H1 (cell line): Measurements from ENCODE around the gene RRN3. TPM values are rescaled to one million over a fixed set of nuclear protein-coding genes. Genes with fewer than 3 reads are reported as not detected.

Experiments used
- CBX8 ChIP-seq: fragments of 300-800, 300-1000 bp; sonication (generic); IDR thresholded peaks from 2 replicates; pipeline ENCODE4 v1.7.1; 2016; ENCODE audit warnings: low read depth, low read length, borderline replicate concordance
- GTF2F1 ChIP-seq: IDR thresholded peaks from 2 replicates; pipeline ENCODE4 v1.6.1; 2012; ENCODE audit warnings: low read depth, low read length, improper control_type of control experiment, borderline replicate concordance
- HDAC6 ChIP-seq: IDR thresholded peaks from one replicate; pipeline ENCODE4 v1.7.1; 2012; ENCODE audit warnings: low read depth, mild to moderate bottlenecking, inconsistent platforms, low read length, moderate library complexity
- TAF1 ChIP-seq: IDR thresholded peaks from 2 replicates; pipeline ENCODE4 v1.6.1; 2011; ENCODE audit warnings: mild to moderate bottlenecking, low read depth, low read length
- TBP ChIP-seq: IDR thresholded peaks from 2 replicates; pipeline ENCODE4 v1.6.1; 2011; ENCODE audit warnings: low read depth, low read length, improper control_type of control experiment
- TCF12 ChIP-seq: IDR thresholded peaks from 2 replicates; pipeline ENCODE4 v1.6.1; 2011; ENCODE audit warnings: low read depth, mild to moderate bottlenecking, low read length
- USF2 ChIP-seq: IDR thresholded peaks from 2 replicates; pipeline ENCODE4 v1.6.1; 2011; ENCODE audit warnings: low read length, improper control_type of control experiment
- polyA plus RNA-seq, 7 experiments: library from polyadenylated mRNA; depleted of rRNA in 3 of 7; stranded (reverse) in 5 of 7; unstranded in 2 of 7; fragments of >200 nt in 5 of 7; fragments of 200-250 nt in 2 of 7; gene quantifications; 1 replicate in 5 of 7; 2 replicates in 1 of 7; 4 replicates in 1 of 7; pipeline versions ENCODE4 v1.2.1 to v1.2.3, GENCODE V29; 2011 to 2013; ENCODE audit warnings: missing spikeins in 2 of 7, mixed read lengths in 2 of 7
- total RNA-seq: library from RNA; stranded (reverse); fragmentation: NEBNext Ultra II Directional; extraction: Animal tissue kit (Norgen Biotek cat#: 25700); gene quantifications from 2 replicates; pipeline ENCODE4 v1.2.1, GENCODE V29; 2021

The RRN3 gene
- total and polyA plus RNA-seq, 2 of the 8 experiments (the other 6 are each of a cell fraction or from before 2014, with no cell fraction given): 15.1 to 26.0 TPM

DNA sequence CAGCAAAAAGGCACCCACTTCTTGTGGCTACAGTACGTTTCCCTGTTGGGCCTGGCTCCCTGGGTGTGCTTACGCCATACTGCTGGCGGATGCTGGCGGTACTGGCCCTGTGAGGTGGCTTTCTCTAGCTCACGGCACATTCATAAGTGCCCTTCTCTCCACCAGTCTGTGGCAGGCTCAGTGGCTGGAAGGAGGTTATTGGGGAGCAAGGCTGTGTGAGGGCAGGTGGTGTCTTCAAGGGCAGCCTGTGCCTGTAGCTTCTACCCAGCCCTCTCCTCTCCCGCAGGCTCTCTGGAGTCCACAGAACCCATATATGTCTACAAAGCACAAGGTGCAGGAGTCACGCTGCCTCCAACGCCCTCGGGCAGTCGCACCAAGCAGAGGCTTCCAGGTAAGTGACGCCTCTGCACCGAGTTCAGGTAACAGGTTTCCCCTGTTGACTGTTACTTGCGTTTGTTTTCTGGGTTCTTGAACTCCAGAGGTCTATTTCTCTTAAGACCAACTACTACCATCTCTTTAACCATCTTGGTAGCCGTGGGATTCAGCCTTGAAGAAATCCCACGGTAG, 58.8 kb downstream of the RRN3 start (continued):
- TF ChIP-seq TBP: no peak
- no peak for TF ChIP-seq GTF2F1
- no peak for TF ChIP-seq HDAC6
- no peak for TF ChIP-seq CBX8
- no peak for TF ChIP-seq TCF12
- TF ChIP-seq USF2: no peak
- no peak for TF ChIP-seq TAF1
- TF ChIP-seq, all 59 proteins: peak for 0
